ENCODE measurements around the gene H2BK1. TPM values are rescaled to one million over a fixed set of nuclear protein-coding genes. Genes with fewer than 3 reads are reported as not detected.

The H2BK1 gene
- total and polyA plus RNA-seq, 7 donors: 0.83 TPM; not detected in 6

DNA sequence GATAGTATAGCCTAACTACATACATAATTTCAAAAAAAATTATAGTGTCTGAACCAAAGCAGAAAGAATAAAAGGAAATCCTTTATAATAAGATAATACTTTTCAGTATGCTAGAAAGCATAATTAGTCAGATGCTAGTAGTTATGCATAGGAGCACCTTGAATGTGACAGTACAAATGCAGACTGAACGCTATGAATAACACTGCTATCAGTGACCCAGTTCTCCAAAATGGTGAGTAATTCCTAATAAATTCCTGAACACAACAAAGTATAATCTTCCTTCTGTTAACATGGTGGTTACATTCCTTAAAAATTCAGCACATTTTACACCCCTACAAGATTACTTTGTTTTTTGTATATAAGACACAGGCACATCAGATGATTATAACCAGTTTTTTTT lies 20.8 kb upstream of the H2BK1 start:
- H3K4me3 ChIP-seq: no peak overlapping the region
- H3K27ac ChIP-seq: no peak overlapping the region
- no peaks in the 10 kb centered on the region for H3K27me3 ChIP-seq (ENCODE audit: insufficient read depth in 3 of 3, low read length in 2 of 3)
- 74 to 79% (median 75%) methylated on average over 1 of the region's 1 CpG for WGBS, 3 donors
- no peak for DNase-seq
- intact Hi-C loops (cut with DNase I): no loop called here
- no peaks in the 10 kb centered on the region for H3K9me3 ChIP-seq
- ATAC-seq: no peak
- peaks cover 22% of the 10 kb centered on the region for H3K4me1 ChIP-seq
- TF ChIP-seq CTCF (IDR thresholded peaks at IDR 0.05): no peak
- H3K36me3 ChIP-seq (ENCODE audit: insufficient read depth in 1 of 2, low read depth in 1 of 2): peaks cover 7 to 15% of the 10 kb centered on the region in 2 donors

DNA sequence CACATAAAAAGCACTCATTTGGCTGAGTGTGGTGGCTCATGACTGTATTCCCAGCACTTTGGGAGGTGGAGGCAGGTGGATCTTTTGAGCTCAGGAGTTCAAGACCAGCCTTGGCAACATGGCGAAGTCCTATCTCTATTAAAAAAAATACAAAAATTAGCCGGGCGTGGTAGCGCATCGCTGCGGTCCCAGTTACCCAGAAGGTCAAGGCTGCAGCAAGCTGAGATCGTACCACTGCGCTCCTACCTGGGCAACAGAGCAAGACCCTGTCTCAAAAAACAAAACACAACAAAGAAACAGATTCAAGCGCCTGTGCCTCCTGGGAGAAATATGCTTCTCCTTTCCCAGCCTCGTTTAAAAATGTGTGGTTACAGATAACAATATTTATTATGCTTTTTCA lies 19.0 kb upstream of the H2BK1 start:
- H3K4me1 ChIP-seq: peaks cover 34% of the 10 kb centered on the region
- DNase-seq: no peak

GRCh38 chr7:151228024-151228866 lies 18.0 kb upstream of the H2BK1 start:
- peak overlapping the region; percentile 80 for H3K27ac ChIP-seq
- intact Hi-C loops (cut with DNase I): loop anchor here in 1 of 2 donors (5.0 kb wide), 1 partner anchor 36 kb away; no protein-coding TSS in a partner anchor
- ATAC-seq (no peak), DNase-seq (no peak)
- peak overlapping the region; percentile 76 for H3K4me3 ChIP-seq
- peaks cover 24% of the 10 kb centered on the region for H3K4me1 ChIP-seq
- TF ChIP-seq CTCF (IDR thresholded peaks at IDR 0.05): no peak
- no peaks in the 10 kb centered on the region for H3K27me3 ChIP-seq (ENCODE audit: insufficient read depth in 3 of 3, low read length in 2 of 3)
- H3K9me3 ChIP-seq: no peaks in the 10 kb centered on the region
- WGBS, 3 donors: 68 to 73% (median 70%) methylated on average over 10 of the region's 10 CpGs
- H3K36me3 ChIP-seq (ENCODE audit: insufficient read depth in 1 of 2, low read depth in 1 of 2): peaks cover 4 to 24% of the 10 kb centered on the region in 2 donors

More for the DNA sequence above, 19.0 kb upstream of the H2BK1 start:
- H3K27me3 ChIP-seq (ENCODE audit: insufficient read depth in 3 of 3, low read length in 2 of 3): no peaks in the 10 kb centered on the region
- 89 to 91% (median 90%) methylated on average over 10 of the region's 10 CpGs for WGBS, 3 donors
- intact Hi-C loops (cut with DNase I): loop anchor here in 1 of 2 donors (5.0 kb wide), 1 partner anchor 37 kb away; no protein-coding TSS in a partner anchor
- no peak overlapping the region for H3K27ac ChIP-seq
- ATAC-seq: no peak
- no peak for TF ChIP-seq CTCF (IDR thresholded peaks at IDR 0.05)
- H3K9me3 ChIP-seq: no peaks in the 10 kb centered on the region
- H3K4me3 ChIP-seq: no peak overlapping the region
- peaks cover 3 to 14% of the 10 kb centered on the region in 2 donors for H3K36me3 ChIP-seq (ENCODE audit: insufficient read depth in 1 of 2, low read depth in 1 of 2)

DNA sequence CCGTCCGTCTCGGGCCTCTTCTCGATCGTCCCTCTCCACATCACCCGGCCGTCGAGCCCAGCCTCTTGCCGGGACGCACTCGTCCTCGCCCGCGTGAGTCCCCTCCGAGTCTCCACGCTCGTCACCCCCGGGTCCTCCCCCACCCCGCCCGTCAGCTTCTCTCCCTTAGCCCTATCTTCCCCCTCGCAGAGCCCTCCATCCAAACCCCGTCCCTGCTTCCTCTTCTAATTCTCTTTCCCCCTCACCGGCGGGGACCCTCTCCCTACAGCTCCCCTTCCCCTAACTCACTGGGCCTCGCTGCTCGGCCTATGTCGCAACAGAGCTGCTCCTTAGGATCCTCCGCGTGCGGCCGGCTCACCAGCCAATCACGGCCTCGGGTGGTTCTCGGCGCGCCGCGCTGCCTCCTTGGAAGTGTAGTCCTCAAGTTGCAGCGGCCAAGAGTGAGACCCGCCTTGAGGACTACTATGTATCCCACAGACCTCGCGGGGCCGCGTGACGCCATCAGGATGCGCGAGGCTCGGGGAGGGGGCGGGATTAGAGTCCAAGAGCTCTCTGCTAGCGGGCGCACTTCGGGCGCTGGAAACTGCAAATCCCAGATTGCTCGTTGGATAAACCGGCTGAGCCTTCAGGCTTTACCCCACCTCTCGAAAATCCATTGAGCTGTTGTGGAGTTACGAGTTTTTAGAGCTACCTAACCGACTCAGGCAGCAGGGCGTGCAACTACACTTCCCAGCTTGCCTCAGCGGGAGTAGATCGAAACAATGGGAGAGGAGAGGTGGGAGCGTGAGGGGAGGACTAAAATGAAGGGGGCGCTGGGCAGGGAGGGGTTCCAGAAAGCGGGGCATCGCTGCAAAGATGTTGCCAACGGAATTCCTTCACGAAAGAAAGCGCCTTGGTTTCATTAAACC lies 16.8 kb upstream of the H2BK1 start, which contains the start of gene ABCF2:
ABCF2 (minus strand) TSS at position 331 of the 908 bp plus-strand sequence. CDS start 747 bp downstream, outside the sequence.
- H3K36me3 ChIP-seq (ENCODE audit: insufficient read depth in 1 of 2, low read depth in 1 of 2): peaks cover 6 to 35% of the 10 kb centered on the region in 2 donors
- no peaks in the 10 kb centered on the region for H3K27me3 ChIP-seq (ENCODE audit: insufficient read depth in 3 of 3, low read length in 2 of 3)
- peak; percentile 98 to 99 (median 99) for ATAC-seq
- H3K27ac ChIP-seq: peak within 1 kb of the TSS; percentile 80
- WGBS, 3 donors: 0 to 1% (median 0%) methylated on average over 68 of the region's 68 CpGs
- TF ChIP-seq CTCF (IDR thresholded peaks at IDR 0.05): no peak
- H3K4me3 ChIP-seq: peak within 1 kb of the TSS; percentile 76
- peaks cover 24% of the 10 kb centered on the region for H3K4me1 ChIP-seq
- intact Hi-C loops (cut with DNase I): loop anchor here (2.0 to 5.0 kb wide), 2 partner anchors 35 to 36 kb away; no protein-coding TSS in a partner anchor
- peak; percentile 100 for DNase-seq
- H3K9me3 ChIP-seq: no peaks in the 10 kb centered on the region

Data from psoas muscle (tissue), 8 donors.